Ishikawa (cell line): ENCODE data around the gene CLEC12A.

Experiments used
- CEBPB ChIP-seq: IDR thresholded peaks from 2 replicates; pipeline ENCODE4 v1.6.1; 2012
- CREB1 ChIP-seq: IDR thresholded peaks from 2 replicates; pipeline ENCODE4 v1.6.1; 2012; ENCODE audit warnings: low read depth
- EGR1 ChIP-seq: IDR thresholded peaks from 2 replicates; pipeline ENCODE4 v1.6.1; 2012
- EP300 ChIP-seq: IDR thresholded peaks from 2 replicates; pipeline ENCODE4 v1.6.1; 2012; ENCODE audit warnings: borderline replicate concordance
- RAD21 ChIP-seq: IDR thresholded peaks from 2 replicates; pipeline ENCODE4 v1.6.1; 2012; ENCODE audit warnings: low read depth
- YY1 ChIP-seq: IDR thresholded peaks from 2 replicates; pipeline ENCODE4 v1.6.1; 2012; ENCODE audit warnings: low read depth
- TF ChIP-seq, protein P1 (sequence below): IDR thresholded peaks from 2 replicates; pipeline ENCODE4 v1.6.1; 2012

DNA sequence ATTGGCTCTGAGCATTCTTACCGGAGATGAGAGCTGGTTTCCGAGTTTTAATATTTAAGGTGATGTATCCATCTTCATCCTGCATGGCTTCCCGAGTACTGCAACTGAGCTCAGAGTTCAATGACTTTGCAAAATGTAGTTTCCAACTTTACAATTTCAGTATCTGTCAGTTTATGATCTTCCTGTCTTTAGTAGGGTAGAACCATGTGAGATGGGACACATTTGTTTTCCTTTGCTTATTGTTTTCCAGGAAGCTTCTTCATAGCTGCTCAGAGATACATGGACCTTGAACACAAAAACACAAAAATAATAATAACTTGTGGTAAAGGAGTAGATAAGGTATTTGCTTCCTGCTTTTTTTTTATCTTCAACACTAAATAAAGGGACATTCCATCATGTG, 27.8 kb downstream of the CLEC12A start, which contains the start of gene CLEC1B:
- no peak for TF ChIP-seq EP300
- no peak for TF ChIP-seq EGR1
- TF ChIP-seq, protein P1, sequence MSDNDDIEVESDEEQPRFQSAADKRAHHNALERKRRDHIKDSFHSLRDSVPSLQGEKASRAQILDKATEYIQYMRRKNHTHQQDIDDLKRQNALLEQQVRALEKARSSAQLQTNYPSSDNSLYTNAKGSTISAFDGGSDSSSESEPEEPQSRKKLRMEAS, result no peak
- no peak for TF ChIP-seq YY1
- no peak for TF ChIP-seq RAD21
- TF ChIP-seq CEBPB, result no peak
- TF ChIP-seq CREB1, result no peak
